NOMO-1 (cell line): Measurements from ENCODE around the gene HDLBP.
"Not testable (repeated sequence)": the region's sequence is repeated elsewhere in the genome, so short reads cannot be mapped to it uniquely, and the experiment has no call there.

Experiments
- DNase-seq, 2 experiments: peaks; one replicate each; lab custom pipeline; 2025; ENCODE audit not compliant: unreplicated experiment in 2 of 2; lab: John Stamatoyannopoulos, UW

The HDLBP gene

GRCh38 chr2:241304039-241304670 is 11.3 kb downstream of the HDLBP start:
- DNase-seq = no peak

- no peak for DNase-seq
Measured at GRCh38 chr2:241302759-241303651, 12.5 kb downstream of the HDLBP start.

- DNase-seq = no peak
Measured at GRCh38 chr2:241302083-241302482, 13.4 kb downstream of the HDLBP start.

- no peak for DNase-seq
Measured at GRCh38 chr2:241300000-241300399, 15.5 kb downstream of the HDLBP start.

GRCh38 chr2:241298673-241299072 is 16.8 kb downstream of the HDLBP start:
- no peak for DNase-seq

GRCh38 chr2:241296767-241297166 is 18.7 kb downstream of the HDLBP start:
- DNase-seq = no peak

GRCh38 chr2:241295326-241296095 is 20.0 kb downstream of the HDLBP start:
- DNase-seq = no peak

- DNase-seq = not testable (repeated sequence)
Measured at GRCh38 chr2:241293378-241293797, 22.1 kb downstream of the HDLBP start.

GRCh38 chr2:241291977-241292376 is 23.5 kb downstream of the HDLBP start:
- no peak for DNase-seq

- no peak for DNase-seq
Measured at GRCh38 chr2:241291153-241291552, 24.3 kb downstream of the HDLBP start.

- DNase-seq = no peak
Measured at GRCh38 chr2:241289597-241289996, 25.9 kb downstream of the HDLBP start.

- no peak for DNase-seq
Measured at GRCh38 chr2:241289053-241289452, 26.4 kb downstream of the HDLBP start.

GRCh38 chr2:241288324-241288888 is 27.1 kb downstream of the HDLBP start:
- no peak for DNase-seq

- no peak for DNase-seq
Measured at GRCh38 chr2:241286348-241287090, 29.0 kb downstream of the HDLBP start.

GRCh38 chr2:241285596-241285995 is 29.9 kb downstream of the HDLBP start:
- no peak for DNase-seq

- DNase-seq = no peak
Measured at GRCh38 chr2:241282555-241282954, 32.9 kb downstream of the HDLBP start.

- DNase-seq = no peak
Measured at GRCh38 chr2:241280291-241280690, 35.2 kb downstream of the HDLBP start.

- no peak for DNase-seq
Measured at GRCh38 chr2:241279828-241280227, 35.6 kb downstream of the HDLBP start.

- no peak for DNase-seq
Measured at GRCh38 chr2:241279413-241279812, 36.1 kb downstream of the HDLBP start.

GRCh38 chr2:241278306-241278705 is 37.2 kb downstream of the HDLBP start:
- not testable (repeated sequence) for DNase-seq
